HG02840 (cell line): ENCODE data around the gene SLMAP.
A peak's percentile ranks its signal among the peaks of the same experiment; 100 is the strongest.

Experiments used
- ATAC-seq: cut with Tn5 transposase; IDR thresholded peaks from one replicate; pipeline ENCODE4 v1.9.1; 2021; ENCODE audit warnings: mild to moderate bottlenecking, moderate library complexity, moderate number of reproducible peaks; ENCODE audit not compliant: unreplicated experiment, low FRiP score

Gene SLMAP, protein sequence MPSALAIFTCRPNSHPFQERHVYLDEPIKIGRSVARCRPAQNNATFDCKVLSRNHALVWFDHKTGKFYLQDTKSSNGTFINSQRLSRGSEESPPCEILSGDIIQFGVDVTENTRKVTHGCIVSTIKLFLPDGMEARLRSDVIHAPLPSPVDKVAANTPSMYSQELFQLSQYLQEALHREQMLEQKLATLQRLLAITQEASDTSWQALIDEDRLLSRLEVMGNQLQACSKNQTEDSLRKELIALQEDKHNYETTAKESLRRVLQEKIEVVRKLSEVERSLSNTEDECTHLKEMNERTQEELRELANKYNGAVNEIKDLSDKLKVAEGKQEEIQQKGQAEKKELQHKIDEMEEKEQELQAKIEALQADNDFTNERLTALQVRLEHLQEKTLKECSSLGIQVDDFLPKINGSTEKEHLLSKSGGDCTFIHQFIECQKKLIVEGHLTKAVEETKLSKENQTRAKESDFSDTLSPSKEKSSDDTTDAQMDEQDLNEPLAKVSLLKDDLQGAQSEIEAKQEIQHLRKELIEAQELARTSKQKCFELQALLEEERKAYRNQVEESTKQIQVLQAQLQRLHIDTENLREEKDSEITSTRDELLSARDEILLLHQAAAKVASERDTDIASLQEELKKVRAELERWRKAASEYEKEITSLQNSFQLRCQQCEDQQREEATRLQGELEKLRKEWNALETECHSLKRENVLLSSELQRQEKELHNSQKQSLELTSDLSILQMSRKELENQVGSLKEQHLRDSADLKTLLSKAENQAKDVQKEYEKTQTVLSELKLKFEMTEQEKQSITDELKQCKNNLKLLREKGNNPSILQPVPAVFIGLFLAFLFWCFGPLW

DNA sequence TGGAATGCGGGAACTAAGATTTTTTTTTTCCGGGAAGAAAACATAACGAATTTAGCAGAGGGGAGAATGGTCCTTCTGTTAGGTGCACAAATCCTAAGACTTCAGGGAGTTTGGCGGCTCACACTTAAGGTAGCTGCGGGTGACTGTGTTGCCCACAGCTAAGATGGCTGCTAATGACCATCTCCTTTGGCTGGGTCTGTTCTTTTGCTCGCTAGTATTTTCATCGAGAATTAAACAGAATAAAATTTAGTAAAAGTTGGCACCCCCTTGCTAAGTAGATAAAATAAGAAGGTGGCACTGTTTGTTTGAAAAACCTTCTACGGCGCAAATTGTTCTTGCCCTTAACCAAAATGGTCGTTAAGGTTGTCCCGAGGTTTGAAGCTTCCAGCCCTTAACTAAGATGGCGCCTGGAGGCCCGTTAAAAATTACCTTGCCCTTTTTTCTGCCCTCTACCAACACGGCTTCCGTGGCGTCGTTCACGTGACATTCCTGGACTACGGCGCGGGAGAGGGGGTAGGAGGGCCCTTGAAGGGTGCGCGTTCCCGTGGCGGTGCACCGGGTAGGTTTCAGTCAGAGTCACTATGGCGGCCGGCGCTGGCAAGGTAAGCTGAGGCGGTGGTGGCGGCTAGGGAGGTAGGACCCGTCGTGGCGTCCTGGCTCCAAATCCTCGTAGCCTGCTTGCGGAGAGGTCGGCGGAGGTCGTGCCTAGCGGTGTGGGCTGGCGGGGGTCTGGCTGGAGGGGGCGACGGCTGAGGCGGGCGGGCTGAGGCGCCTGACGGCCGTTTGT lies at the start of gene SLMAP:
Gene SLMAP, plus strand, starts transcription at position 569 of the 787 bp plus-strand sequence. CDS start 1,343 bp downstream, outside the sequence.
- ATAC-seq, result peak; percentile 85

DNA sequence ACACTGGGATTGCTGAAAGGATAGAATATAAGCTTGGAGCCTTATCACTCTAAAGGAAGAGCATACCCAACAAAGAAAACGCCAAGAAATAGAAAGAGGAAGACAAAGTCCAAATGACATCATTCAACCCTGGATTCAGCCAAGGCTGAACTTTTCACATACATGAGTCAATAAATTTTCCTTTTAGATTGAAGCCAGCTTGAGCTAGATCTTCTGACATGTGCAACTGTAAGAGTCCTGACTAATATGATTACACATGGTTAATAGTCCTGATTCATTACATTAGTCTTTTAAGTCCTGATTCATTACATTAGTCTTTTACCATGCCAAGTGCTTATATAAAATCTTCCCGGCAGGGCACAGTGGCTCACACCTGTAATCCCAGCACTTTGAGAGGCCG lies 49.6 kb upstream of the SLMAP start:
- no peak for ATAC-seq

GRCh38 chr3:57709031-57709430 lies 47.1 kb upstream of the SLMAP start:
- no peak for ATAC-seq

DNA sequence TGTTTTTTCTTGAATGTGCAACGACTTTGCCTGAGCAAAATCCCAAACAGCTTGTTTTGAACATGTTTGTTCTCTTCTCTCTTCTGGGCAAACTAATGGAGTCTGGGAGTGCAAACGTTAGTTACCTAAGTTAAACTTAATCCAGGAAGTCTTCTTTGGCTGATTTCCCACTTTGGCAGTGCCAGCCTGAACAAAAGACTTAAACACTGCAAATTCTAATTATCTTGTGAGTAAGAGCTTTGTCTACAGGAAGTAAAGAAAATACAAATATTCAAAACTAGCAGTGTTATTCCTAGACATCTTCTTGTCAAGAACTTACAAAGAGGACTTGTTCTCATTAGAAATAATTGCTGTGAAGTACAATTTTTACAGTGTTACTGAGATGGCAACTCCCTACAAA lies 46.5 kb upstream of the SLMAP start:
- no peak for ATAC-seq

DNA sequence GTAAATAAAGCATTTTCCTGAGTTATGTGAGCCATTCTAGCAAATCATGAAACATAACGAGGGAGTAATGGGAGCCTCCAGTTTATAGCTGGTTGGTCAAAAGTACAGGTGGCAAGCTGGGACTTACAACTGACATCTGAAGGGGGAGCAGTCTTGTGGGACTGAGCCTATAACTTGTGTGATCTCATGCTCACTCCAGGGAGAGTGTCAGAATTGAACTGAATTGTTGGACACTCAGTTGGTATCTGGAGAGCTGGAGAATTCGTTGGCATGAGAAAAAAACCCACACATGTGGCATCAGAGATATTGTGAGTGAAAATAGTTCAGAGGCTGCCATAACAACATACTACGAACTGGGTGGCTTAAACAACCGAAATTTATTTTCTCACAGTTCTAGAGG lies 40.4 kb upstream of the SLMAP start:
- ATAC-seq, result no peak

- no peak for ATAC-seq
These were observed 38.8 kb upstream of the SLMAP start for GRCh38 chr3:57717205-57717868.

DNA sequence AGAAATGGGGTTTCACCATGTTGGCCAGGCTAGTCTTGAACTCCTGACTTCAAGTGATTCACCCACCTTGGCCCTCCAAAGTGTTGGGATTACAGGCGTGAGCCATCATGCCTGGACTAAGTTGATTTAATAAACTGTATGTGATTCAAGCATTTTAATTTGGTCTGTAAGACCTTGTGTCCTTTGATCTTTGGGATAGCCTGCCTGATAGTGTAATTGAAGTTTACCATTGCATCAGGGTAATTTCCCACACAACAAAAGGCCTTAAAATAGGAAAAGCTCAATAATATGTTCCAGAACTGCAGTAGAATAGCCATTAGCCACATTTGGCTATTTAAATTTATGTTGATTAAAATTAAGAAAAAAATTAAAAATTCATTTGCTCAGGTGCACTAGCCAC lies 38.0 kb upstream of the SLMAP start:
- no peak for ATAC-seq

GRCh38 chr3:57726397-57726796 lies 29.7 kb upstream of the SLMAP start:
- ATAC-seq, result no peak

GRCh38 chr3:57727106-57727505 lies 29.0 kb upstream of the SLMAP start:
- ATAC-seq, result no peak

- no peak for ATAC-seq
These were observed 26.6 kb upstream of the SLMAP start for GRCh38 chr3:57729334-57730045.

DNA sequence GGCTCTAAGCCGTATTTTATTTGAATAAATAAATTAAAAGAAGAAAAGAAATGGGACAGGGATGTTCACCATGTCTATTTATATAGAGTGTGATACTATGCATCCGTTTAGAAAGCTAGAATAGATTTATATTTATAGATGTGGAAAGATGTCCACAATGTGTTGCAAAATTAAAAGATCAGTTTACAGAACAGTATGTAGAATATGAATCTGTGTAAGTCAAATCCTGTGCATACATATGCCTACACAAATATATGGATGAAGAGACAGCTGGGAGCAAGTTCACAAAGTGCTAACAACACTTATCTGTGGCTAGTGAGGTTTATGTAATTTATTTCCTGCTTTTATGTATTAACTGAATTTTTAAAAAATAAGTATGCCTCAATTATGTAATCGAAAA lies 25.4 kb upstream of the SLMAP start:
- ATAC-seq, result no peak

GRCh38 chr3:57731311-57731710 lies 24.8 kb upstream of the SLMAP start:
- no peak for ATAC-seq

DNA sequence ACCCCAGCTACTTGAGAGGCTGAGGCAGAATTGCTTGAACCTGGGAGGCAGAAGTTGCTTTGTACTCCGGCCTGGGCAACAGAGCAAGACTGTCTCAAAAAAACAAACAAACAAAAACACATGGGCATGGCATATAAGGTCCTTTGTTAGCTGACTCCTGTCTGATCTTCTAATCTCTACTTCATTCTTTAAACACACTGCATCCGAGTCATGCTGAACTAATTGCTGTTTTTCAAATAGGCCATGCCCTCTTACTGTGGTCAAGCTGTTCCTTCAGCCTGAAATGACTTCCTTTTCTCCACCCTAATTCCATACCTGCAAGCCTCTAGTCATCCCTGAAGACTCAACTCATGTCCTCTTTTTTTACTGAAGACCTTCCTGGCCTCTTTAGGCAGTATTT lies 22.3 kb upstream of the SLMAP start:
- no peak for ATAC-seq

DNA sequence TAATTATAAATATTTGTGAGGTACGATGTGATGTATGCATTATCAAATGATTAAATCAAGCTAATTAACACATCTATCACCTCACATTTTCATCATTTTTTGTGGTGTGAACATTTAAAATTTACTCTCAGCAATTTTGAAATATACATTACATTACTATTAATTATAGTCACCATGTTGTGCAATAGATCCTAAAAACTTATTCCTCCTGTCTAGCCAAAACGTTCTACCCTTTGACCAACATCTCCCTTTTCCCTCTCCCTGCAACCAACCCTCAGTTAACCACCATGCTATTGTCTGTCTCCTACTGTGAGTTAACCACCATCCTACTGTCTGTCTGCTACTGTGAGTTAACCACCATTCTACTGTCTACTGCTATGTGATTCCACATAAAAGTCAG lies 20.7 kb upstream of the SLMAP start:
- ATAC-seq, result no peak

DNA sequence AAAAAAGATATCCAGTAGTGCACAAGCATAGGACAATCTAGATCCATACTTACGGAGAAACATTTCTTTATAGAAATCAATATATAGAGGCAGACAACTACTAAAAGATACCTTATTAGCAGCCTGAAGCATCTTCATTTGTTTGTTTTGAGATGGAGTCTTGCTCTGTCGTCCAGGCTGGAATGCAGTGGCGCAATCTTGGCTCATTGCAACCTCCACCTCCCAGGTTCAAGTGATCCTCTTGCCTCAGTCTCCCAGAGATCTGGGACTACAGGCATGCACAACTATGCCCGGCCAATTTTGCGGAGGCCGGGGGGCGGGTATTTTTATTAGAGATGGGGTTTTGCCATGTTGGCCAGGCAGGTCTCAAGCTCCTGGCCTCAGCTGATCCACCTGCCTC lies 18.3 kb upstream of the SLMAP start:
- no peak for ATAC-seq

- ATAC-seq, result no peak
These were observed 17.7 kb upstream of the SLMAP start for GRCh38 chr3:57738391-57738790.

GRCh38 chr3:57740027-57740426 lies 16.1 kb upstream of the SLMAP start:
- no peak for ATAC-seq

GRCh38 chr3:57743496-57743895 lies 12.6 kb upstream of the SLMAP start:
- ATAC-seq, result no peak

DNA sequence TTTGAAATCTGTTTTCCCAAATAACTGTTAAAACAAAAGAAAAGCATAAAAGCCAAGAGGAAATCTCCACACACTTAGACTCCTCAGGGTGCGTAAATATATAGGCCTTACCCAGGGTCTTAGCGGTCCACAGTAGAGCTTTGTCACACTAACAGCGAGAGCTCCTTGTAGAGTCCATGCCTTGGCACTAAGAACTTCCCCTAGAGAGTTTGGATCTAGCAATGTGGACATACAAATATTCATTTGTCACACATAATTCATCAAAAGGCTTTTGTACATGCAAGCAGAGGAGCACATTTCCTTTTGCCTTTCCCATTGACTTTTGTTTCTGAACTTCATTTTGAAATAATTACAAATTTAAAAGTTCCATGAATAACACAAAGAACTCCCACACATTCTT lies 11.0 kb upstream of the SLMAP start:
- no peak for ATAC-seq
